GM21423 (cell line): ENCODE measurements around the gene SLC5A10.

ENCODE experiments used
- ATAC-seq: cut with Tn5 transposase; IDR thresholded peaks from one replicate; pipeline ENCODE4 v1.9.1; 2021; ENCODE audit warnings: mild to moderate bottlenecking, moderate library complexity; ENCODE audit not compliant: unreplicated experiment

Gene SLC5A10

GRCh38 chr17:19001907-19002590, 50.1 kb downstream of the SLC5A10 start:
- no peak for ATAC-seq

- ATAC-seq: no peak
Measured at GRCh38 chr17:19002805-19003542, 51.0 kb downstream of the SLC5A10 start.

GRCh38 chr17:19003543-19004420, 51.8 kb downstream of the SLC5A10 start:
- no peak for ATAC-seq

GRCh38 chr17:19004421-19005136, 52.6 kb downstream of the SLC5A10 start, which contains the start of gene FAM83G:
TSS of gene FAM83G (minus strand) at chr17:19004764. CDS start at chr17:19004041, 723 bp downstream.
- peak; percentile 79 for ATAC-seq

- peak; percentile 5 for ATAC-seq
Measured at GRCh38 chr17:19005137-19005773, 53.3 kb downstream of the SLC5A10 start.

- no peak for ATAC-seq
Measured at GRCh38 chr17:19005789-19006430, 53.9 kb downstream of the SLC5A10 start.

- ATAC-seq: no peak
Measured at GRCh38 chr17:19006698-19007097, 54.7 kb downstream of the SLC5A10 start.

- no peak for ATAC-seq
Measured at GRCh38 chr17:19009970-19010369, 58.0 kb downstream of the SLC5A10 start.

- no peak for ATAC-seq
Measured at GRCh38 chr17:19010729-19011505, 59.0 kb downstream of the SLC5A10 start.

- no peak for ATAC-seq
Measured at GRCh38 chr17:19011581-19011980, 59.6 kb downstream of the SLC5A10 start.

- no peak for ATAC-seq
Measured at GRCh38 chr17:19012171-19013080, 60.5 kb downstream of the SLC5A10 start.

GRCh38 chr17:19013226-19013625, 61.3 kb downstream of the SLC5A10 start:
- no peak for ATAC-seq

GRCh38 chr17:19013806-19014627, 62.1 kb downstream of the SLC5A10 start:
- ATAC-seq: no peak

GRCh38 chr17:19014628-19015215, 62.8 kb downstream of the SLC5A10 start:
- ATAC-seq: no peak

GRCh38 chr17:19015428-19015827, 63.5 kb downstream of the SLC5A10 start:
- ATAC-seq: no peak

GRCh38 chr17:19016297-19016696, 64.3 kb downstream of the SLC5A10 start:
- ATAC-seq: no peak

GRCh38 chr17:19016881-19017280, 64.9 kb downstream of the SLC5A10 start:
- ATAC-seq: no peak
